GM21723 (cell line): ENCODE measurements around the gene LIM2.

Experiments
- ATAC-seq: cut with Tn5 transposase; IDR thresholded peaks from one replicate; pipeline ENCODE4 v1.9.1; 2021; ENCODE audit warnings: mild to moderate bottlenecking, moderate library complexity; ENCODE audit not compliant: unreplicated experiment

Gene LIM2

GRCh38 chr19:51341066-51341465 lies 46.7 kb downstream of the LIM2 start:
- no peak for ATAC-seq

- ATAC-seq: peak; percentile 60
These were observed 47.8 kb downstream of the LIM2 start for GRCh38 chr19:51339687-51340656.

- peak; percentile 20 for ATAC-seq
These were observed 48.5 kb downstream of the LIM2 start for GRCh38 chr19:51339313-51339686.

GRCh38 chr19:51338563-51339312 lies 49.0 kb downstream of the LIM2 start:
- ATAC-seq: peak; percentile 54

- no peak for ATAC-seq
These were observed 49.8 kb downstream of the LIM2 start for GRCh38 chr19:51337861-51338562.

- ATAC-seq: no peak
These were observed 50.5 kb downstream of the LIM2 start for GRCh38 chr19:51337141-51337860.

- ATAC-seq: no peak
These were observed 53.8 kb downstream of the LIM2 start for GRCh38 chr19:51333836-51334460.

GRCh38 chr19:51331716-51332115 lies 56.1 kb downstream of the LIM2 start:
- no peak for ATAC-seq

GRCh38 chr19:51331193-51331592 lies 56.6 kb downstream of the LIM2 start:
- ATAC-seq: no peak

GRCh38 chr19:51330366-51330765 lies 57.4 kb downstream of the LIM2 start:
- ATAC-seq: no peak
